IMR-90 (cell line): ENCODE data around the gene BCL11A. TPM values are rescaled to one million over a fixed set of nuclear protein-coding genes. Genes with fewer than 3 reads are reported as not detected.

Experiments used
- ATAC-seq: fragments of 200-7000 bp; cut with Tn5 transposase; 2 replicates; pipeline ENCODE4 v1.9.1; 2020; ENCODE audit warnings: low read depth, mild to moderate bottlenecking, moderate library complexity
- BruUV-seq: library from RNA; stranded (reverse); fragments of 400-500 nt; replicated peaks from 2 replicates; lab custom pipeline; 2021; lab: Mats Ljungman, UMichigan
- CTCF ChIA-PET: fragments of 300-600 bp; formaldehyde crosslinking; extraction: SDS; loops from one replicate; lab custom pipeline; 2021; ENCODE audit warnings: antibody characterized with exemption; lab: Yijun Ruan, JAX
- POLR2A ChIA-PET: fragments of 300-600 bp; sonication (Branson Sonifier 250); formaldehyde crosslinking; loops from one replicate; lab custom pipeline; 2022; ENCODE audit warnings: antibody characterized with exemption; ENCODE audit not compliant: unreplicated experiment; lab: Charles Lee
- DNase-seq: peaks from one replicate; pipeline ENCODE4 v3.0.0; 2013
- H2AFZ ChIP-seq: replicated peaks from 2 replicates; pipeline ENCODE3; 2013; ENCODE audit warnings: low read length, mild to moderate bottlenecking; ENCODE audit not compliant: poor library complexity
- H2AK5ac ChIP-seq: 2 replicates; pipeline ENCODE4 v1.6.1; 2013; ENCODE audit warnings: low read depth, low read length, inconsistent platforms
- H2AK9ac ChIP-seq: replicated peaks from 2 replicates; pipeline ENCODE3; 2013; ENCODE audit warnings: mild to moderate bottlenecking, low read depth, low read length, moderate library complexity; ENCODE audit not compliant: poor library complexity
- H2BK120ac ChIP-seq: 2 replicates; pipeline ENCODE4 v1.6.1; 2013; ENCODE audit warnings: low read depth, low read length, inconsistent platforms
- H2BK15ac ChIP-seq: 3 replicates; pipeline ENCODE4 v1.6.1; 2013; ENCODE audit warnings: low read depth, low read length, inconsistent platforms
- H2BK20ac ChIP-seq: 2 replicates; pipeline ENCODE4 v1.6.1; 2013; ENCODE audit warnings: low read depth, mild to moderate bottlenecking, inconsistent platforms, low read length, moderate library complexity
- H2BK5ac ChIP-seq: 2 replicates; pipeline ENCODE4 v1.6.1; 2013; ENCODE audit warnings: mild to moderate bottlenecking, low read depth, low read length, inconsistent platforms; ENCODE audit not compliant: poor library complexity, severe bottlenecking
- H3K14ac ChIP-seq: replicated peaks from 2 replicates; pipeline ENCODE4 v1.6.1; 2013; ENCODE audit warnings: low read depth, low read length, inconsistent platforms
- H3K18ac ChIP-seq: 2 replicates; pipeline ENCODE4 v1.6.1; 2013; ENCODE audit warnings: low read depth, low read length, control low read depth
- H3K23ac ChIP-seq: 2 replicates; pipeline ENCODE4 v1.6.1; 2013; ENCODE audit warnings: low read depth, low read length, inconsistent platforms
- H3K27ac ChIP-seq: 2 replicates; pipeline ENCODE4 v1.5.1; 2013; ENCODE audit warnings: mild to moderate bottlenecking, control low read depth, low read length; ENCODE audit not compliant: insufficient read depth
- H3K27me3 ChIP-seq: 2 replicates; pipeline ENCODE4 v1.6.1; 2013; ENCODE audit warnings: low read length; ENCODE audit not compliant: control insufficient read depth, insufficient read depth
- H3K36me3 ChIP-seq: 2 replicates; pipeline ENCODE4 v1.6.1; 2013; ENCODE audit warnings: low read length, mixed read lengths; ENCODE audit not compliant: control insufficient read depth, insufficient read depth
- H3K4ac ChIP-seq: 2 replicates; pipeline ENCODE4 v1.6.1; 2013; ENCODE audit warnings: low read depth, low read length, inconsistent platforms
- H3K4me1 ChIP-seq: 2 replicates; pipeline ENCODE4 v1.6.1; 2013; ENCODE audit warnings: low read length, mixed read lengths; ENCODE audit not compliant: control insufficient read depth, insufficient read depth
- H3K4me2 ChIP-seq: 2 replicates; pipeline ENCODE4 v1.6.1; 2013; ENCODE audit warnings: low read depth, mild to moderate bottlenecking, control low read depth, low read length, moderate library complexity
- H3K4me3 ChIP-seq: 2 replicates; pipeline ENCODE4 v1.5.1; 2013; ENCODE audit warnings: low read depth, mild to moderate bottlenecking, control low read depth, low read length, moderate library complexity; ENCODE audit not compliant: insufficient read depth
- H3K56ac ChIP-seq: 2 replicates; pipeline ENCODE4 v1.6.1; 2013; ENCODE audit warnings: low read length, inconsistent platforms; ENCODE audit not compliant: insufficient read depth; ENCODE audit errors: extremely low read depth
- H3K79me1 ChIP-seq, 2 experiments: 2 replicates each; pipeline ENCODE4 v1.6.1; 2013; ENCODE audit warnings: low read length in 2 of 2, inconsistent platforms in 1 of 2, low read depth in 1 of 2
- H3K9ac ChIP-seq: 2 replicates; pipeline ENCODE4 v1.6.1; 2013; ENCODE audit warnings: low read depth, low read length, control low read depth
- H3K9me1 ChIP-seq: 2 replicates; pipeline ENCODE4 v1.6.1; 2013; ENCODE audit warnings: low read length, inconsistent platforms; ENCODE audit not compliant: insufficient read depth
- H3K9me3 ChIP-seq: 2 replicates; pipeline ENCODE4 v1.6.1; 2013; ENCODE audit warnings: low read length; ENCODE audit not compliant: control insufficient read depth, insufficient read depth
- H4K20me1 ChIP-seq: 2 replicates; pipeline ENCODE4 v1.6.1; 2013; ENCODE audit warnings: low read length, inconsistent platforms; ENCODE audit not compliant: insufficient read depth
- H4K5ac ChIP-seq: 2 replicates; pipeline ENCODE4 v1.6.1; 2013; ENCODE audit warnings: mild to moderate bottlenecking, low read depth, low read length, control low read depth
- H4K8ac ChIP-seq, 2 experiments: 2 replicates each; pipeline ENCODE4 v1.6.1; 2013; ENCODE audit warnings: low read depth in 2 of 2, low read length in 2 of 2, control low read depth in 1 of 2, inconsistent platforms in 1 of 2
- H4K91ac ChIP-seq: 2 replicates; pipeline ENCODE4 v1.6.1; 2013; ENCODE audit warnings: low read depth, low read length, inconsistent platforms; ENCODE audit not compliant: insufficient read depth
- BHLHE40 ChIP-seq: fragments of 150-350 bp; IDR thresholded peaks from 2 replicates; pipeline ENCODE4 v1.6.1; 2016; ENCODE audit warnings: mild to moderate bottlenecking, low read depth, low read length
- CHD1 ChIP-seq: IDR thresholded peaks from 2 replicates; pipeline ENCODE4 v1.6.1; 2012; ENCODE audit warnings: low read depth, low read length, improper control_type of control experiment
- MXI1 ChIP-seq: IDR thresholded peaks from 2 replicates; pipeline ENCODE4 v1.6.1; 2012; ENCODE audit warnings: low read depth, mild to moderate bottlenecking, low read length, moderate library complexity, borderline replicate concordance
- POLR2A ChIP-seq: IDR thresholded peaks from 2 replicates; pipeline ENCODE4 v1.6.1; 2012; ENCODE audit warnings: mild to moderate bottlenecking, low read depth, low read length
- RAD21 ChIP-seq: IDR thresholded peaks from 2 replicates; pipeline ENCODE4 v1.6.1; 2012; ENCODE audit warnings: low read length, improper control_type of control experiment
- SMC3 ChIP-seq: fragments of 150-350 bp; IDR thresholded peaks from 2 replicates; pipeline ENCODE4 v1.6.1; 2016; ENCODE audit warnings: low read depth, mild to moderate bottlenecking, antibody characterized with exemption, low read length, moderate library complexity
- WGBS, 2 experiments: methylation state at CpG; one replicate each; pipeline versions ENCODE4 v1.1.5 to v1.1.7; 2013; ENCODE audit warnings: missing lambda C conversion rate in 2 of 2; ENCODE audit not compliant: insufficient read length in 1 of 2; ENCODE audit errors: extremely low coverage in 2 of 2; 5-methylcytosine and 5-hydroxymethylcytosine counted together
- dilution Hi-C: fragments of 300-500 bp; cut with HindIII; formaldehyde crosslinking; loops from one replicate; pipeline ENCODE4 v1.14.3; 2018; ENCODE audit warnings: low sequenced_read_pairs; ENCODE audit not compliant: unreplicated experiment
- in situ Hi-C: fragments of 300-500 bp; cut with MboI; formaldehyde crosslinking; loops from 3 replicates; pipeline ENCODE4 v1.14.3; 2019; ENCODE audit warnings: low sequenced_read_pairs, inconsistent platforms, mixed read lengths
- intact Hi-C: fragments of 100-400 bp; cut with micrococcal nuclease; formaldehyde crosslinking; loops from 2 replicates; pipeline ENCODE4 v1.10.0; 2022
- polyA plus RNA-seq, 3 experiments: library from polyadenylated mRNA; depleted of rRNA; stranded (reverse); fragments of >200 nt; gene quantifications; 2 replicates each; pipeline ENCODE4 v1.2.3, GENCODE V29; 2012; ENCODE audit warnings: low replicate concordance in 1 of 3
- total RNA-seq: library from RNA; depleted of rRNA; stranded (reverse); fragments of >200 nt; gene quantifications from 2 replicates; pipeline ENCODE4 v1.2.3, GENCODE V29; 2012
- TF ChIP-seq, protein P1 (sequence below): fragments of 150-350 bp; IDR thresholded peaks from 2 replicates; pipeline ENCODE4 v1.6.1; 2017; ENCODE audit warnings: mild to moderate bottlenecking, antibody characterized with exemption, low read length, low read depth
- TF ChIP-seq, protein P2 (sequence below): fragments of 150-350 bp; IDR thresholded peaks from 2 replicates; pipeline ENCODE4 v1.6.1; 2016; ENCODE audit warnings: low read depth, mild to moderate bottlenecking, low read length, moderate library complexity, borderline replicate concordance

The BCL11A gene
- total and polyA plus RNA-seq, 2 of the 4 experiments (the other 2 are of a cell fraction) = 1.0 to 1.1 TPM

DNA sequence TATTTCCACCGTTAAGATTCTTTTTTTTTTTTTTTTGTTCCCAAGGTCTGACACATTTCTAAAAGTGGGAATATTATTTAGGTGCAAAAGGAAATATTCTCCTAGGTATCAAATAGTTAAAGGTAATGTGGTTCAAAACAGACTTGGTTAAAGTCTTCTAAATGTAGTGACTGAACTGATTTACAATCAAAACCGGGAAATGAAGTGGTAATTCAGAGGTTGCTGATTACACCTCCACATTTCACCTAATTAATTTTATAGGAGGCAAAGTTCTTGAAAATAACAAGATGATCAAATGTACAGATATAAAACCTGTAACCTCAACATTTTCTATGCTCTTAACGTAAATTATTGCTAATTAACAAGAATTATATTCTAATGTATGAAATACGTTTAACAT, 5.1 kb downstream of the BCL11A start:
- no peak for ATAC-seq
- intact Hi-C loops = no loop called here

More for the DNA sequence above, 5.1 kb downstream of the BCL11A start:
- WGBS, 2 experiments = no CpG with 5 or more reads among the region's 4 CpGs
- POLR2A ChIA-PET = no interaction called here
- H3K9me3 ChIP-seq = no peaks in the 10 kb centered on the region
- H2AK9ac ChIP-seq = no peak overlapping the region
- BruUV-seq = no TSS peak
- H3K14ac ChIP-seq = no peak overlapping the region
- H3K27me3 ChIP-seq = peaks cover 40% of the 10 kb centered on the region
- in situ Hi-C loops (no loop called here), dilution Hi-C loops (no loop called here)
- no peak overlapping the region for H2BK120ac ChIP-seq
- H3K4me2 ChIP-seq = no peak overlapping the region
- no peak overlapping the region for H3K56ac ChIP-seq
- TF ChIP-seq POLR2A (no peak), CHD1 (no peak), RAD21 (no peak), MXI1 (no peak), BHLHE40 (no peak), SMC3 (no peak)
- TF ChIP-seq, protein P1, sequence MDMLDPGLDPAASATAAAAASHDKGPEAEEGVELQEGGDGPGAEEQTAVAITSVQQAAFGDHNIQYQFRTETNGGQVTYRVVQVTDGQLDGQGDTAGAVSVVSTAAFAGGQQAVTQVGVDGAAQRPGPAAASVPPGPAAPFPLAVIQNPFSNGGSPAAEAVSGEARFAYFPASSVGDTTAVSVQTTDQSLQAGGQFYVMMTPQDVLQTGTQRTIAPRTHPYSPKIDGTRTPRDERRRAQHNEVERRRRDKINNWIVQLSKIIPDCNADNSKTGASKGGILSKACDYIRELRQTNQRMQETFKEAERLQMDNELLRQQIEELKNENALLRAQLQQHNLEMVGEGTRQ = no peak
- TF ChIP-seq, protein P2, sequence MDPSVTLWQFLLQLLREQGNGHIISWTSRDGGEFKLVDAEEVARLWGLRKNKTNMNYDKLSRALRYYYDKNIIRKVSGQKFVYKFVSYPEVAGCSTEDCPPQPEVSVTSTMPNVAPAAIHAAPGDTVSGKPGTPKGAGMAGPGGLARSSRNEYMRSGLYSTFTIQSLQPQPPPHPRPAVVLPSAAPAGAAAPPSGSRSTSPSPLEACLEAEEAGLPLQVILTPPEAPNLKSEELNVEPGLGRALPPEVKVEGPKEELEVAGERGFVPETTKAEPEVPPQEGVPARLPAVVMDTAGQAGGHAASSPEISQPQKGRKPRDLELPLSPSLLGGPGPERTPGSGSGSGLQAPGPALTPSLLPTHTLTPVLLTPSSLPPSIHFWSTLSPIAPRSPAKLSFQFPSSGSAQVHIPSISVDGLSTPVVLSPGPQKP = no peak
- no peak overlapping the region for H4K8ac ChIP-seq
- H3K23ac ChIP-seq = no peak overlapping the region
- no peak overlapping the region for H3K4ac ChIP-seq
- H3K9me1 ChIP-seq = no peaks in the 10 kb centered on the region
- H3K4me1 ChIP-seq = no peaks in the 10 kb centered on the region
- no peak overlapping the region for H3K9ac ChIP-seq
- H3K4me3 ChIP-seq = no peak overlapping the region
- no peak overlapping the region for H2BK5ac ChIP-seq
- no peak overlapping the region for H3K18ac ChIP-seq
- H2BK15ac ChIP-seq = no peak overlapping the region
- H2AK5ac ChIP-seq = no peak overlapping the region
- CTCF ChIA-PET = no interaction called here
- no peaks in the 10 kb centered on the region for H4K20me1 ChIP-seq
- H3K79me1 ChIP-seq = no peaks in the 10 kb centered on the region
- no peaks in the 10 kb centered on the region for H3K36me3 ChIP-seq
- H4K91ac ChIP-seq = no peak overlapping the region
- H2BK20ac ChIP-seq = no peak overlapping the region
- no peak overlapping the region for H2AFZ ChIP-seq
- H4K5ac ChIP-seq = no peak overlapping the region
- no peak overlapping the region for H3K27ac ChIP-seq
- no peak for DNase-seq
